GM18502 (cell line): ENCODE results near the gene NTRK2.

Experiments
- ATAC-seq: cut with Tn5 transposase; IDR thresholded peaks from one replicate; pipeline ENCODE4 v1.9.1; 2021; ENCODE audit warnings: mild to moderate bottlenecking; ENCODE audit not compliant: unreplicated experiment, poor library complexity

The NTRK2 gene

GRCh38 chr9:84919440-84919839 is 249.9 kb downstream of the NTRK2 start:
- ATAC-seq = no peak

- ATAC-seq = no peak
Measured at GRCh38 chr9:84921175-84921574, 251.6 kb downstream of the NTRK2 start.

GRCh38 chr9:84922051-84922450 is 252.5 kb downstream of the NTRK2 start:
- ATAC-seq = no peak

- ATAC-seq = no peak
Measured at GRCh38 chr9:84924266-84924665, 254.7 kb downstream of the NTRK2 start.

- no peak for ATAC-seq
Measured at GRCh38 chr9:84925225-84925872, 255.8 kb downstream of the NTRK2 start.

GRCh38 chr9:84926793-84927192 is 257.3 kb downstream of the NTRK2 start:
- ATAC-seq = no peak

GRCh38 chr9:84928419-84928818 is 258.9 kb downstream of the NTRK2 start:
- no peak for ATAC-seq

GRCh38 chr9:84929068-84929467 is 259.5 kb downstream of the NTRK2 start:
- ATAC-seq = no peak

GRCh38 chr9:84932915-84933527 is 263.5 kb downstream of the NTRK2 start:
- no peak for ATAC-seq

- ATAC-seq = no peak
Measured at GRCh38 chr9:84935528-84936117, 266.1 kb downstream of the NTRK2 start.

- ATAC-seq = no peak
Measured at GRCh38 chr9:84937180-84937579, 267.7 kb downstream of the NTRK2 start.

GRCh38 chr9:84937581-84937980 is 268.1 kb downstream of the NTRK2 start:
- ATAC-seq = no peak

- no peak for ATAC-seq
Measured at GRCh38 chr9:84939774-84940173, 270.2 kb downstream of the NTRK2 start.

GRCh38 chr9:84940294-84940693 is 270.8 kb downstream of the NTRK2 start:
- ATAC-seq = no peak

GRCh38 chr9:84941792-84942191 is 272.3 kb downstream of the NTRK2 start:
- no peak for ATAC-seq

GRCh38 chr9:84943482-84944050 is 274.0 kb downstream of the NTRK2 start:
- ATAC-seq = no peak

- ATAC-seq = no peak
Measured at GRCh38 chr9:84945878-84946538, 276.5 kb downstream of the NTRK2 start.

GRCh38 chr9:84947412-84947972 is 278.0 kb downstream of the NTRK2 start:
- no peak for ATAC-seq

GRCh38 chr9:84949258-84949657 is 279.7 kb downstream of the NTRK2 start:
- no peak for ATAC-seq

- no peak for ATAC-seq
Measured at GRCh38 chr9:84949971-84950370, 280.4 kb downstream of the NTRK2 start.
